Endothelial cell of umbilical vein (primary cell): ENCODE measurements around the gene MAN2B2. TPM values are rescaled to one million over a fixed set of nuclear protein-coding genes. Genes with fewer than 3 reads are reported as not detected.

Experiments
- BruUV-seq: library from RNA; stranded (reverse); fragments of 400-500 nt; replicated peaks from 2 replicates; lab custom pipeline; 2021; lab: Mats Ljungman, UMichigan
- CTCF ChIA-PET: fragments of 300-600, 350-600 bp; sonication (Branson Sonifier 250); formaldehyde crosslinking; loops from one replicate; lab custom pipeline; 2021; ENCODE audit warnings: antibody characterized with exemption, inconsistent platforms; lab: Charles Lee
- POLR2A ChIA-PET: fragments of 300-600, 350-600 bp; sonication (Branson Sonifier 250); formaldehyde crosslinking; loops from one replicate; lab custom pipeline; 2021; ENCODE audit warnings: antibody characterized with exemption, inconsistent platforms; lab: Charles Lee
- DNase-seq: peaks from one replicate; pipeline ENCODE4 v3.0.0-alpha.2; 2011; ENCODE audit warnings: low read depth, low spot score
- FAIRE-seq: peaks from 2 replicates; lab custom pipeline; 2011; peaks lifted over from hg19 to GRCh38; lab: Jason Lieb, UNC
- H2AFZ ChIP-seq: 2 replicates; pipeline ENCODE4 v1.6.0; 2012; ENCODE audit warnings: low read depth, low read length, control low read depth, inconsistent platforms
- H3K27ac ChIP-seq: 2 replicates; pipeline ENCODE4 v1.5.1; 2011; ENCODE audit warnings: low read depth, mild to moderate bottlenecking, control low read depth, low read length, moderate library complexity; ENCODE audit not compliant: insufficient read depth
- H3K27me3 ChIP-seq, 2 experiments: 2 replicates each; pipeline versions ENCODE4 v1.6.0 to v1.6.1; 2011; ENCODE audit warnings: low read length in 2 of 2, mixed read lengths in 1 of 2; ENCODE audit not compliant: control insufficient read depth in 2 of 2, insufficient read depth in 2 of 2
- H3K36me3 ChIP-seq, 2 experiments: 2 replicates in 1 of 2; 3 replicates in 1 of 2; pipeline ENCODE4 v1.5.1; 2011; ENCODE audit warnings: low read length in 2 of 2, mild to moderate bottlenecking in 1 of 2, moderate library complexity in 1 of 2; ENCODE audit not compliant: control insufficient read depth in 2 of 2, insufficient read depth in 2 of 2; ENCODE audit errors: extremely low read depth in 1 of 2
- H3K4me1 ChIP-seq: 3 replicates; pipeline ENCODE4 v1.5.1; 2011; ENCODE audit warnings: mild to moderate bottlenecking, low read length; ENCODE audit not compliant: control insufficient read depth, insufficient read depth; ENCODE audit errors: extremely low read depth
- H3K4me2 ChIP-seq: 2 replicates; pipeline ENCODE4 v1.6.1; 2011; ENCODE audit warnings: low read length, control low read depth, mixed read lengths; ENCODE audit not compliant: insufficient read depth
- H3K4me3 ChIP-seq, 3 experiments: fragments of 200-600 bp in 1 of 3; sonication (generic), shearing (Covaris generic) in 1 of 3; replicated peaks in 1 of 3; 2 replicates each; pipeline ENCODE4 v1.5.1; 2011 to 2016; ENCODE audit warnings: control low read depth in 3 of 3, low read length in 3 of 3, mild to moderate bottlenecking in 2 of 3, inconsistent platforms in 1 of 3, low read depth in 1 of 3, moderate library complexity in 1 of 3; ENCODE audit not compliant: insufficient read depth in 1 of 3
- H3K79me2 ChIP-seq: 2 replicates; pipeline ENCODE4 v1.6.0; 2012; ENCODE audit warnings: low read length, inconsistent platforms; ENCODE audit not compliant: control insufficient read depth, insufficient read depth
- H3K9ac ChIP-seq: replicated peaks from 2 replicates; pipeline ENCODE3; 2011; ENCODE audit warnings: low read length, control low read depth; ENCODE audit not compliant: insufficient read depth; ENCODE audit errors: extremely low read depth
- H3K9me1 ChIP-seq: replicated peaks from 3 replicates; pipeline ENCODE4 v1.6.0; 2011; ENCODE audit warnings: mild to moderate bottlenecking, low read length; ENCODE audit not compliant: control insufficient read depth, insufficient read depth; ENCODE audit errors: extremely low read depth
- H3K9me3 ChIP-seq: replicated peaks from 2 replicates; pipeline ENCODE4 v1.5.1; 2012; ENCODE audit warnings: low read length, inconsistent platforms; ENCODE audit not compliant: control insufficient read depth, insufficient read depth
- H4K20me1 ChIP-seq: replicated peaks from 2 replicates; pipeline ENCODE3; 2011; ENCODE audit warnings: mild to moderate bottlenecking, low read length; ENCODE audit not compliant: control insufficient read depth, insufficient read depth; ENCODE audit errors: extremely low read depth
- EZH2 ChIP-seq: IDR thresholded peaks from 2 replicates; pipeline ENCODE4 v1.6.1; 2012; ENCODE audit warnings: borderline replicate concordance, low read depth, mild to moderate bottlenecking, moderate library complexity, low read length, inconsistent platforms; ENCODE audit not compliant: severe bottlenecking
- FOS ChIP-seq: IDR thresholded peaks from 2 replicates; pipeline ENCODE4 v1.6.1; 2011; ENCODE audit warnings: mild to moderate bottlenecking, low read length, moderate library complexity, borderline replicate concordance; ENCODE audit not compliant: insufficient read depth
- GATA2 ChIP-seq: IDR thresholded peaks from 2 replicates; pipeline ENCODE4 v1.7.0; 2011; ENCODE audit warnings: low read depth, mild to moderate bottlenecking, moderate library complexity, mixed read lengths, low read length; ENCODE audit not compliant: insufficient read length, insufficient read depth
- JUN ChIP-seq: IDR thresholded peaks from 2 replicates; pipeline ENCODE4 v1.6.1; 2011; ENCODE audit warnings: borderline replicate concordance, low read depth; ENCODE audit not compliant: insufficient read length, insufficient read depth
- MYC ChIP-seq: IDR thresholded peaks from one replicate; pipeline ENCODE4 v1.6.1; 2011; ENCODE audit warnings: mild to moderate bottlenecking, low read depth, low read length
- POLR2A ChIP-seq: IDR thresholded peaks from 2 replicates; pipeline ENCODE4 v1.6.1; 2012; ENCODE audit warnings: low read depth, mild to moderate bottlenecking, control low read depth, low read length
- POLR2AphosphoS5 ChIP-seq: IDR thresholded peaks from 2 replicates; pipeline ENCODE4 v1.6.1; 2012; ENCODE audit warnings: low read depth, mild to moderate bottlenecking, control low read depth, low read length, moderate library complexity; ENCODE audit not compliant: insufficient read depth
- dilution Hi-C: fragments of 300-500 bp; cut with MboI; formaldehyde crosslinking; loops from one replicate; pipeline ENCODE4 v1.15.0; 2019; ENCODE audit warnings: low sequenced_read_pairs; ENCODE audit not compliant: extremely low pct_ligation_motif_present
- intact Hi-C: fragments of 100-400 bp; cut with micrococcal nuclease; formaldehyde crosslinking; loops from one replicate; pipeline ENCODE4 v1.10.0; 2022
- polyA plus RNA-seq, 4 experiments: library from polyadenylated mRNA; depleted of rRNA in 3 of 4; stranded (reverse) in 3 of 4; unstranded in 1 of 4; fragments of >200 nt; gene quantifications; 2 replicates each; pipeline versions ENCODE4 v1.2.1 to v1.2.3, GENCODE V29; 2011 to 2012; ENCODE audit warnings: missing spikeins in 1 of 4
- total RNA-seq: library from RNA; stranded (reverse); gene quantifications from 2 replicates; pipeline ENCODE4 v1.2.3, GENCODE V29; 2021
- TF ChIP-seq, protein P1 (sequence below): IDR thresholded peaks from 2 replicates; pipeline ENCODE4 v1.6.1; 2011; ENCODE audit not compliant: insufficient read depth, insufficient read length
- TF ChIP-seq, protein P2 (sequence below), 2 donors: IDR thresholded peaks; 1 replicate in 1 of 2; 2 replicates in 1 of 2; pipeline ENCODE4 v1.5.1; 2011; ENCODE audit warnings: low read length in 2 of 2, mild to moderate bottlenecking in 2 of 2, moderate library complexity in 2 of 2, control low read depth in 1 of 2, inconsistent platforms in 1 of 2, low read depth in 1 of 2; ENCODE audit not compliant: insufficient read depth in 1 of 2; ENCODE audit errors: extremely low read depth in 1 of 2

Gene MAN2B2
- total and polyA plus RNA-seq, 2 donors (not counting 3 experiments of a cell fraction or from before 2014, with no cell fraction given): 15.7 to 25.1 TPM

DNA sequence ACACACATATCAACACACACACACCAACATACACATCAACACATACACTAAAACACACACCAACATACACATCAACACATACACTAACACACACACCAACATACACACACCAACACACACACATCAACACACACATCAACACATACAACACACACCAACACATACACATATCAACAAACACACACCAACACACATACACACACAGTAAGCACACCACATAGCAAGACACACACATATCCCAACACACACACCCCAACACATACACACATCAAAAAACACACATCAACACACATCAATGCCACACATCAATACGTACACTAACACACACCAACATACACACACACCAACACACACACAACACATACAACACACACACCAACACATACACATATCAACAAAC, 40.9 kb upstream of the MAN2B2 start:
- H2AFZ ChIP-seq: no peak overlapping the region
- H3K9ac ChIP-seq: no peak overlapping the region
- no peaks in the 10 kb centered on the region for H3K36me3 ChIP-seq
- dilution Hi-C loops: no loop called here
- H3K9me3 ChIP-seq: no peaks in the 10 kb centered on the region
- H3K4me3 ChIP-seq: no peak overlapping the region
- intact Hi-C loops: no loop called here
- POLR2A ChIA-PET: no interaction called here
- H3K4me2 ChIP-seq: no peak overlapping the region
- FAIRE-seq: peak; percentile 15
- DNase-seq: no peak
- TF ChIP-seq, protein P1, sequence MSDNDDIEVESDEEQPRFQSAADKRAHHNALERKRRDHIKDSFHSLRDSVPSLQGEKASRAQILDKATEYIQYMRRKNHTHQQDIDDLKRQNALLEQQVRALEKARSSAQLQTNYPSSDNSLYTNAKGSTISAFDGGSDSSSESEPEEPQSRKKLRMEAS: no peak
- TF ChIP-seq POLR2A: no peak
- TF ChIP-seq EZH2: no peak
- no peak for TF ChIP-seq JUN
- no peak for TF ChIP-seq POLR2AphosphoS5
- TF ChIP-seq MYC: no peak
- TF ChIP-seq FOS: no peak
- TF ChIP-seq, protein P2, sequence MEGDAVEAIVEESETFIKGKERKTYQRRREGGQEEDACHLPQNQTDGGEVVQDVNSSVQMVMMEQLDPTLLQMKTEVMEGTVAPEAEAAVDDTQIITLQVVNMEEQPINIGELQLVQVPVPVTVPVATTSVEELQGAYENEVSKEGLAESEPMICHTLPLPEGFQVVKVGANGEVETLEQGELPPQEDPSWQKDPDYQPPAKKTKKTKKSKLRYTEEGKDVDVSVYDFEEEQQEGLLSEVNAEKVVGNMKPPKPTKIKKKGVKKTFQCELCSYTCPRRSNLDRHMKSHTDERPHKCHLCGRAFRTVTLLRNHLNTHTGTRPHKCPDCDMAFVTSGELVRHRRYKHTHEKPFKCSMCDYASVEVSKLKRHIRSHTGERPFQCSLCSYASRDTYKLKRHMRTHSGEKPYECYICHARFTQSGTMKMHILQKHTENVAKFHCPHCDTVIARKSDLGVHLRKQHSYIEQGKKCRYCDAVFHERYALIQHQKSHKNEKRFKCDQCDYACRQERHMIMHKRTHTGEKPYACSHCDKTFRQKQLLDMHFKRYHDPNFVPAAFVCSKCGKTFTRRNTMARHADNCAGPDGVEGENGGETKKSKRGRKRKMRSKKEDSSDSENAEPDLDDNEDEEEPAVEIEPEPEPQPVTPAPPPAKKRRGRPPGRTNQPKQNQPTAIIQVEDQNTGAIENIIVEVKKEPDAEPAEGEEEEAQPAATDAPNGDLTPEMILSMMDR (IDR thresholded peaks at IDR 0.05; ENCODE audit: extremely low read depth in 1 of 2, insufficient read depth in 1 of 2, low read depth in 1 of 2, low read length in 2 of 2): no peak
- no peak for TF ChIP-seq GATA2
- CTCF ChIA-PET: no interaction called here
- H4K20me1 ChIP-seq: no peaks in the 10 kb centered on the region
- no peak overlapping the region for H3K27ac ChIP-seq
- BruUV-seq: no TSS peak
- H3K79me2 ChIP-seq: no peaks in the 10 kb centered on the region
- H3K4me1 ChIP-seq: no peaks in the 10 kb centered on the region
- no peaks in the 10 kb centered on the region for H3K9me1 ChIP-seq
- H3K27me3 ChIP-seq: no peaks in the 10 kb centered on the region
